Stimulated activated CD8-positive, alpha-beta memory T cell treated with anti-CD3 and anti-CD28 coated beads, Interleukin-15, amount 100 ng/mL, for 1 hour (primary cell): ENCODE results near the gene HEATR5B.
A peak's percentile ranks its signal among the peaks of the same experiment; 100 is the strongest.

Experiments
- DNase-seq: peaks from one replicate; pipeline ENCODE4 v3.0.0-alpha.2; 2020; ENCODE audit warnings: low read depth

The HEATR5B gene

DNA sequence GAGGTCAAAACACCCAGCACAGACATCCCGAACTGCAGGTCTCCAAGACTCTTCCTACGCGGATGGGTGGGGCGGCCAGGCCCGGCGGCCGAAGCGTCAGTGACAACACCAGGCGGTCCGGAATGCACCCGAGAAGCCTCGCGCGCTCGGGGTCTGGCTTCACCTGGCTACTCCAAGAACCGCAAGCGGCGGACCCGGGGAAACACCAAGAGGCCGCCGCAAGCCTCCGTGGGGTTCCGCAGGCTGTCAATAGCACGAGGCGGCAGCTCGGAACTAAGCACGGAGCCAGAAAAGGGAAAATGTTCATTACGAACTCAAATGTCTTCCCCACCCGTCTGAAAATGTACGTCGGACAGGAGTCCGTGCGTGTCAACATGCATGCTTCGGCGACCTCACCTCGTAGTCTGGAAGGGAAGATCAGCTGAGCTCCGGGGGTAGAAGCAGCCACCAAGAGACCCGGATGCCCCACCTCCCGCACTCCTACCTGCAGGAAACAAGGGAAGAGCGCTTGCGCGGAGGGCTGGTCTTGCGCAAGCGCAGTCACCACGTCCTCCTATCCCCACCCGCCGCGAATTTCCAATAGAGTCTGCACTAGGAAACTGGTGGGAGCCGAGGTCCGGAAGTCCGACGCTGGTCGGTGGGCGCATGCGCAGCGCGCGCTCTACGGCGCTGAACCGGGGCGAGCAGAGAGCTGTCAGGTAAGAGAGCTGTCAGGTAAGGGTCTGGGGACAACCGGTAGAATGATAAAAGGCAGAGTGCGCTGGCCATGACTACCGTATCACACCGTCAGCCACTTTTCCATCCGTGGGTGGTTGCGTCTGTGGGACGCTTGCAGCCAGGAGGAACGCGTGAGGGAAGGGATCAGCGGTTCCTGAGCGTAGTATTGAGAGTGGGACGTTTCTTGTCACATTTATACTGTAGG lies at the start of gene HEATR5B, which contains the start of gene GPATCH11:
Gene HEATR5B (minus strand): TSS at position 500 of the 922 bp plus-strand sequence. CDS start 958 bp downstream, outside the sequence.
Gene GPATCH11 (plus strand): TSS at position 646 of the 922 bp plus-strand sequence. CDS start 3,864 bp downstream, outside the sequence.
- DNase-seq: peak; percentile 72

DNA sequence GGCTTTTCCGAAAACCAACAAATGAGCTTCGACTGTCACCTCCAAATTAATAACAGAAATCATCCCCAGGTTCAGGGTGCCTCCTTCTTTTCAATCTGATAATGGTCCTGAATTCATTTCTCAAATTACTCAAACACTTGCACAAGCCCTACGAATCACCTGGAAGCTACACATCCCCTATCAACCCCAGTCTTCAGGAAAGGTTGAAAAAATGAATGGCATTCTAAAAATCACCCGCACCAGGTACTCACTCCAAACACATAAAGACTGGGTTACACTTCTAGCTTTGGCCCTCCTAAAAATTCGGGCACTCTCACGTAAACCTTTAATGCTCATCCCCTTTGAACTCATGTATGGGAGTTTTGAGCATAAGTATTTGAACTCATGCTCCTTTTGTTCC lies 48.7 kb upstream of the HEATR5B start:
- DNase-seq: no peak

- DNase-seq: no peak
Observed at GRCh38 chr2:37125416-37125815, 41.2 kb upstream of the HEATR5B start.

DNA sequence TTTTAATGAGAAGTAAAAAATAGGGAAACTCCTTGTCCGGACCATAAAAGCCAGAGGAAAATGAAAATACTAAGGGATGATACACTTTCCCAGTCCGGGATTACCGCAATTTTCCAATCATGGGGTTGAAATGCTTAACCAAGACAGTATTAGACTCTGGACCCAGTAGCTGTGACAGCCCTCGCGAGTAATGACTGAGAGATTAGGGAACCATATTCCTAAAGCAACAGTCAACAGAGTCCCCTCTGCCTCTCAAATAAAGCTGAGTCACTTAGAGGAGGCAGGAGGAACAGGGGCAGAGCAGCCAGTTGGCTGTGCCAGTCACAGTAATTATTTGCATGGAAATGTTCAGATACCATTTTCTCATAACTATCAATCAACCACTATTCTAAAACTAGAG lies 35.0 kb upstream of the HEATR5B start:
- no peak for DNase-seq

- no peak for DNase-seq
Observed at GRCh38 chr2:37117566-37117965, 33.4 kb upstream of the HEATR5B start.

DNA sequence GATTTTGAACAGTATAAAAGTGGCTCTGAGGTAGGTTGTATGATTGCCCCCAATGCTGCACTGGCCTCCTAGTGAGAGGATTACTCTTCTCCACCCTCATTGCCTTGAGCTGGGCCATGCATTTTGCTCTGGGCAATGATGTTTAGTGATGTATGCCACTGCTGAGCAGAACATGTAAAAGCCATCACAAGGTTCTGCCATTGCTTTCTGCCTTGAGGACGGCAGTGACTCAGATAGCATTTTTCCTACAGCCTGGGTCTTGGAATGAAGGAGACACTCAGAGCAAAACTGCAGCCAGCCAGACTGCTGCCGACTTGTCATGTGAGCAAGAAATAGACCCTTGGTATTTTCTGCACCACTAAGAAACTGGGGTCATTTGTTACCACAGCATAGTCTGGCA lies 27.8 kb upstream of the HEATR5B start:
- DNase-seq: no peak

- DNase-seq: no peak
Observed at GRCh38 chr2:37110306-37111212, 26.4 kb upstream of the HEATR5B start.

DNA sequence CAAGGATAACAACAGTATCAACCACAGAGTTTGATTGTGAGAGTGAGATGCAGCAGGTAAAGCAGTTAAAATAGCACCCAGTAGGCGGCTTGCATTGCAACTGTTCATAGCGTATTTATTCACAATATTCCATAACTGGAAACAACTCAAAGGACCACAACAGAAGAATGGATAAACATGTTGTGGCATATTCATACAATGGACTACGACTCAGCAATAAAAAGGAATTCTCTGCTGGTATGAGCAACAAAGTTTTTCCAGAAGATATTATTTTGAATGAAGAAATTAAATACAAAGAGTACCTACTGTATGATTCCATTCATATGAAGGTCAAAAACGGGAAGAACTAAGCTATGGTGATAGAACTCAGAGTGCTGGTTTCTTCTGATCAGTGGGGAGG lies 25.4 kb upstream of the HEATR5B start:
- no peak for DNase-seq

DNA sequence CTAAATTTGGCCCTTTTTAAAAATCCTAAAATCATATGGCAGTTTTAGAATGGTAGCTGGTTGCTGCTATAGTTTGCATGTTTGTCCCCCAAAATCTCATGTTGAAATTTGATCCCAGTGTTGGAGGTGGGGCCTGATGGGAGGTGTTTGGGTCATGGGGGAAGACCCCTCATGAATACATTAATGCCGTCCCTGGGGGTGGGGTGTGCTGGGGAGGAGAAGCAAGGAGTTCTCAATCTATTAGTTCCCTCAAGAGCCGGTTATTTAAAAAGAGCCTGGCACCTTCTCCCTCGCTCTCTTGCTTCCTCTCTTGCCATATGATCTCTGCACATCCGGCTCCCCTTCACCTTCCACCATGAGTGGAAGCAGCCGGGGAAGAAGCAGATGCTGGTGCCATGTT lies 21.0 kb upstream of the HEATR5B start:
- no peak for DNase-seq

- no peak for DNase-seq
Observed at GRCh38 chr2:37104178-37104577, 20.0 kb upstream of the HEATR5B start.

DNA sequence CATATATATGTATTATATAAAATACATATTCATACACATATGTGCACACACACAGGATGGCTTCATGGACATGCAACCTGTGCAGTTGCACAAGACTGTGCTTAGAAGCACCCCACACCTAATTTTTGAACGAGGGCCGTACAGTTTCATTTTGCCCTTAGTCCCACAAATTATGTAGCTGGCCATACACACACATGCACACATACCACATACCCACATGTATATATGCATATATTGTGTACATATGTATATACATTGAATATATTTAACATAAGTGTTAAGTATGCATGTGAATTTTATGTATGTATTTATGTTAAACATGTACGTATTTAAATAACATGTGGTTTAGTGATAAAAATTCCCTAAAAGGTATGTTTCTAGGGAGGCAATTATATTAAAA lies 18.4 kb upstream of the HEATR5B start:
- DNase-seq: no peak

- no peak for DNase-seq
Observed at GRCh38 chr2:37100054-37100453, 15.9 kb upstream of the HEATR5B start.

GRCh38 chr2:37098416-37099118 lies 14.4 kb upstream of the HEATR5B start:
- no peak for DNase-seq

DNA sequence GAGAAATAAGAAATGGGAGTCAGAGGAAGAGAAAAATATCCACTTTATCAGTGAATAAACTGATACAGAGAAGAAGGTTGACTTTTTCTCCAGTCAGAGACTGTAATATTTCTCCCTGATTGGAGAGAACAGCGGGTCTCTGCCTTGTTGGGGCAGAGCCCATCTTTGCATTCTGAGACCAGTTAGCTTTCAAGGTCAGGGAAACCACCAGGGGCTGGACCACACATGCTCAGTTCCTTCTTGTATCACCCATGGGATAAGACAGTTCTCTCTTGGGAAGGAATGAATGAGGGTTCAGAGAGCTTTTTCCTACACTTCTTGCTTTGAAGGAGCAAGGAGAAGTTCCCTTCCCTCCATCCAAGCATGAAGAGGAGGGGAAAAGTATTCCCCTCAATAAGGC lies 12.4 kb upstream of the HEATR5B start:
- DNase-seq: no peak

GRCh38 chr2:37091873-37092272 lies 7.7 kb upstream of the HEATR5B start:
- no peak for DNase-seq

DNA sequence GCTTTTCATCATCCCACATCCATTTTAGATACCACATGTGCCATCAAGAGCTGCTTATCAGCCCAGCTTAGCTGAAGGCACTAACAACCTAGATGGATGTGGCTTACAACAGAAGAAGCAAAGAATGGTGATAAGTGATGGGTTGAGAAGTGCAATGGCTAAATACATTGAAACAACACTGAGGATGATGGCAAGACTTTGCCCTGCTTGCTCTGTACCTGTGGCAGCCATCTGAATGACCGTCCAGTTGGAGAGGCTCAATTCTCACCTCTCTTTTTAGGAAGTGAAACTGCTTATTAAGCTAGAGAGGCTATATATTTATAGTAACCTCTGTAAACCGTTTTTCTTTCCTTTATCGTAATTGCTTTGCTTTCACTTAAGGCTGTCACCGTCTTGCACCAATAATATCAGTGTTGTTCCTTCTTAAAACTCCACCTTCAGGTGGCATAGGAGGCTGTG lies 5.9 kb upstream of the HEATR5B start:
- DNase-seq: no peak

- no peak for DNase-seq
Observed at GRCh38 chr2:37085731-37086147, 1.6 kb upstream of the HEATR5B start.

- no peak for DNase-seq
Observed at GRCh38 chr2:37084797-37085196, 625 bp upstream of the HEATR5B start.

DNA sequence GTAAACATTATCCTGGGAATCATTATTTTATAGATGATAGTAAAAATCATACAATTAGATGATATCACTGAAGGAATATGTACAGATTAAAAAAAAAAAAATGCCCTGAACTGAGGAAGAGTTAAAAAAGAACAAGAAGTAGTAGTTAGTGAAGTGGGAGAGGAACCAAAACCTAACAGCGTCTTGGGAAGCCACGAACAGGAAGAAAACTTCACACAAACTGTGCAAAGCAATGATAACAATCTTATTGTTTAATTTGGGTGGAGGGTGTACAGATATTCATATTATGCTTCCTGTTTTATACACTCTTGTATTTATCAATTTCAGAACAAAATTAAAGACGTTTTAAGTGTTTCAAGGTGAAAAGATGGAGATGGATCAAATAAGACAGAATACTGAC lies 3.5 kb downstream of the HEATR5B start:
- no peak for DNase-seq

DNA sequence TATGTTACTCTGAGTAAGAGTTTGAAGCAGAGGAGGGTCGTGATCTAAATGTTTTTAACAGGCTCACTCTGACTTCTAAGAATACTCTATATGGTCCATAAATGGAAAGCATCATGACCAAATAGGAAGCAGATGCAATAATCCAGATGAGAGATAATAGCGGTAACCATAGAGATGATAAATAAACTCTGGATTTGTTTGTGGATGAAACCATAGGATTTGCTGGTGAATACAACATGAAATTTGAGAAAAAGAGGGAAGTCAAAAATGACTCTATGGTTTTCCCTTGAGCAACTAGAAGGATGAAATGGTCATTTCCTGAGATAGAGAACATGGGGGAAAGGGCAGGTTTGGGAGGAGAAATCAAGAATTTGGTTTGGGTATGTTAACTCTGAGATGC lies 3.9 kb downstream of the HEATR5B start:
- DNase-seq: no peak

DNA sequence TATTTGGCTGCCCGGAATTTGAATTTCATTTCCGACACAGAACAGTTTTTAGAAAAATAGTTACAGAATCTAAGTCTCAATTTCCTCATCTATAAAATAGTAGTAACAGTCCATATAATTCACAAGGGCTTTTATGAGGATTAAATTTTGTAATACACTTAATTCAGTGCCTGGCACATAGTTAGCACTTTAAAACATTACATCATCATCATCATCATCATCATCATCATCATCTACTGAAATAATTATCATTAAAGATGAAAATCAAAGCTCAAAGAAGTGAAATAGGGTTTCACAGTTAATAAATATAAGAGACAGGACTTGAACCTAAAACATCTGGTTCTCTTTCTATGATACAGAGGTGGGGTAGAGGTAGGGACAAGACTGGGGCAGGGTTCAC lies 13.2 kb downstream of the HEATR5B start:
- DNase-seq: no peak

DNA sequence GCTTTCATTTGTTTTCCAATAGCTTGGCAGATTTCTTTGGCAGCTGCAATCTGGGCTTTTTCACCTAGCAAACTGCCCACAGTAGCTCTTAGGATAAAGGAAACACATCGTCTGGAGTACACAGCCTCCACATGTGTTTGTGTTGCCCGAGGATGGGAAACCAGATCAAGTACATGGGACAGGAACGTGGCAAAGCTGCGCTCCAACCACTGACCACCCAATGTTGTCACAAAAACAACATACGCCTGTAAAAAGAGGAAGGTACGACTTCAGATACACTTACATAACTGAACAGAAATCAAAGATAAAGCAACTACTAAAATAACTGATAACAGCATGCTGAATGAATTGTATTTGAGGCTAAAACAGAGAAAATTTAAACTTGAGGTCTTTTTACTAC lies 15.5 kb downstream of the HEATR5B start:
- no peak for DNase-seq
